HG03103 (cell line): Measurements from ENCODE around the gene PCDHGC3.

Experiments used
- ATAC-seq: cut with Tn5 transposase; IDR thresholded peaks from one replicate; pipeline ENCODE4 v1.9.1; 2021; ENCODE audit warnings: low read depth; ENCODE audit not compliant: unreplicated experiment

Gene PCDHGC3

DNA sequence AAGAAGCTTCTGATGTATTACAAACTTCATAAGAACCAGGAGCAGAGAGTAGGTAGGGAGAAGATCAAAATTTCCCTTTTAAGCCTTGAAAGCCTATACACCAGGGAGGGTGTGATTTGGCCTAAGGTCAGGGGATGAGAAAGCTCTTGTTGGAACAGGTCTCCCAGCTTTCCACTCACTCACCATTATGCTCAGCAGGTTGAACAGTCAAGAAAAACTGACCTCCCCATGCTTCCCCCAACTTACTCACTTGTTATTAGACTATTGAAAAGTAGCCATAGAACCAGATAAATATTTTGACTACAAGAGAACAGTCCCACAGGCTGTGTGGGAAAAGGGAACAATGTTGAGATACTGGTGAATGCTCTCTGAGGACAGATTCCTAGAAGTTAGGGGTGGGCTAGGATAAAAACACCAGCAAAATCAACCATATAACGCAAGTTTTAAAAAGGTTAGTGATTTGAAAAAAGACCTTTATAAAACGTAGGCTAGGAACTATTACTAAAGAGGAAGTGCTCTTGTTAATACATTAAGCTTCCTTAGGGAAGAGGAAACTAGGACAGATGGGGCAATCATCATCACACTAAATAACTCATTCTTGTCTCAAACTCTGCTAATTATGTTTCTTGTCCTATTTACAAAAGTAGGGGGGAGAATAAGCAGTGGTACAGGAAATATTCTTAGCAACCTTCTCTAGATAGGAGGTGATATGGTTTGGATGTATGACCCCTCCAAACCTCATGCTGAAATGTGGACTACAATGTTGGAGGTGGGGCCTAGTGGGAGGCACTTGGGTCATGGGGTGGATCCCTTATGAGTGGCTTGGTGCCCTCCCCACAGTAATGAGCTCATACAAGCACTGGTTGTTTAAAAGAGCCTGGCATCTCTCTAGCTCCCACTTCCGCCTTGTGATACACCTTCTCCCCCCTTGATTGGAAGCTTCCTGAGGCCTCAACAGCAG is 44.1 kb downstream of the PCDHGC3 start:
- no peak for ATAC-seq

GRCh38 chr5:141521244-141521781 is 45.5 kb downstream of the PCDHGC3 start:
- no peak for ATAC-seq

DNA sequence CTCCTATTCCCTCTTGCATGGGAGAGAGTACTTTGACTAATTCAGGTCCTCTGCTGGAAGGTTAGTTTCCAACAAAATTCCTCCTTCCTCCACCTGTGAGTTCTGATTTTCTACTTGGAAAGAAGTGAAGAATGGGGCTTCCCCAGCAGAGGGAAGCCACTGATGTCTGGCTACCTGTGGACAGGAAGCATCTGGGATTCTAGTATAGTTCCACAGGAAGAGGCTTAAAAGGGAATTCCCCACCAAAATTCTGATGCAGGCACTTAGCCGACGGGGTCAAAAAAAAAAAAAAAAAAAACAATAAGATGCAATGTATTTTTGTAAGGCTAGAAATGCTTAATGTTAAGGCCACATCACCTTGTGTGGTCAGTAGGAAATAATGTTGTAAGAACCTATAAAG is 46.5 kb downstream of the PCDHGC3 start:
- no peak for ATAC-seq

DNA sequence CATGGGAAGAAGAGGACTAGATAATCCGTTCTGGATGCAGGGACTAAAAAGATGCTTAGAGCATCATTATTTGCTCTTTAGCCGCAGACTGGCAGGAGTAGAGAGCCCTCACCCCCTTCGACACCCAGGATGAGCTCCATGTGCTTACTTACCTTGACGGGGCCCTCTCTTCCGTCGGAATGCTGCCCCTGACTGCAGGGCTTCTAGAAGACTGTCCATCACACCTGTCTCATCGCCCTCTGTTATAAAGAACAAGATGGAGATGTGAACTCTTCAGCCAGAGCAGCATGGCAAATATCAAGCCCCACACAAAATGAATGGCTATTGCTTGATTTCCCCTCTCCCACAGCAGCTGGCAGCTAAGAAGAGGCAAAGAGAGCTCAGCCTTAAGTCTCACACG is 48.2 kb downstream of the PCDHGC3 start:
- no peak for ATAC-seq

GRCh38 chr5:141524604-141525597 is 49.1 kb downstream of the PCDHGC3 start:
- peak; percentile 51 for ATAC-seq

DNA sequence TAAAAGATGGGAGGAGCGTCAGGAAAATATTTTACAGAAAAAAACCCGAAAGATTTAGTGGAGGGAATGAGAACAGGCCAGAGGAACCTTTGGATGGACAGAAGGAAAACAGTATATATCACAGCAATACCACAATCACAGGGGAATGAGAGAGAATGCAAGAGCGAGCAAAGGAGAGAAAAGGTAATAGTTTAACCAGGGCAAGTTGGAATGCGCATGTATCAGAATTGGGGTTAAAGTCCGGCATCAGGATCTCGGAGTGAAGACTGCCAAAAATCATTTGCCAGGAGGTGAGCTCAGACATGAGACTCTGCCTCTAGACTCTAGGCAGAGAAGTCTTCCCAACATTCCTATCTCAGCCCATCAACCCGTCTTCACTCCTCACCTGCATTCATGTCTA is 49.9 kb downstream of the PCDHGC3 start:
- no peak for ATAC-seq

DNA sequence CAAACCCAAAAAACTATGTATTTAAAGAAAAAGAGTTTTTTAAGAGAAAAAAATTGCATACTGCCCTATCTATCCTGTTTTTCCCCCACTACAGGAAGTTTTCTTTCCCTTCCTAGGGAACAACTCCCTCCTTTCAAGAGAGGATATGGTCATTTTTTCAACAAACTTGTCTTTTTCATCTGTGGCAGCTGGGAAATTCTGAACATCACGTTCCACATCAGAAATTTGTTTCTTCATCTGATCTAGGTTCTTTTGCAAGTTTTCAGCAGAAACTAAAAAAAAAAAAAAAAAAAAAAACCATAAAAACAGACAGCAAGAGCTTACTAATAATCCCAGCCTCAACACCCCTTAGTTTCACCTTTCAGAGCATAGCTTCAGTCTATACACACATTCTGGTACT is 51.7 kb downstream of the PCDHGC3 start:
- ATAC-seq: no peak
